HG02885 (cell line): Measurements from ENCODE around the gene ZSCAN2.

ENCODE experiments used
- ATAC-seq: cut with Tn5 transposase; IDR thresholded peaks from one replicate; pipeline ENCODE4 v1.9.1; 2021; ENCODE audit warnings: mild to moderate bottlenecking; ENCODE audit not compliant: unreplicated experiment, poor library complexity

ZSCAN2 gene

GRCh38 chr15:84659904-84660781 lies 59.3 kb downstream of the ZSCAN2 start:
- ATAC-seq: no peak

- no peak for ATAC-seq
Measured at GRCh38 chr15:84661001-84661400, 60.2 kb downstream of the ZSCAN2 start.

DNA sequence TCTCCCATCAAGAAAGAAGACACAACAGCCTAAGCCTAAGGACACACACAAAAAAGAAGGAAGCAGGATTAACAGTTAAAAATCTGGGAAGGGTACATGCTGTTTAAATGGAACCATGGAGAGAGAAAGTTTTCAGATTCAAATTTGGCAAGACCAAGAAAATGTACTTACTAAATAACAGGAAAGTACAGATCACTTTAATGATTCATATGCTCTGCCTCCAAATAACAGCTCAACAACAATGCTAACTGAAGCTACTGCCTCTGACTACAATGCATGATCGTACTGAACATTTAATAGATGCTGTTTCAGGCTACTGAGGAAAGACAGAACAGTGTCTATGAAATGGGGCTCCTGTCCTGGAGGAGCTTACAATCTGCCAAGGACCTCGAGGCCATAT lies 65.6 kb downstream of the ZSCAN2 start:
- no peak for ATAC-seq

GRCh38 chr15:84668221-84668982 lies 67.6 kb downstream of the ZSCAN2 start:
- no peak for ATAC-seq

- ATAC-seq: no peak
Measured at GRCh38 chr15:84669726-84670125, 68.9 kb downstream of the ZSCAN2 start.

DNA sequence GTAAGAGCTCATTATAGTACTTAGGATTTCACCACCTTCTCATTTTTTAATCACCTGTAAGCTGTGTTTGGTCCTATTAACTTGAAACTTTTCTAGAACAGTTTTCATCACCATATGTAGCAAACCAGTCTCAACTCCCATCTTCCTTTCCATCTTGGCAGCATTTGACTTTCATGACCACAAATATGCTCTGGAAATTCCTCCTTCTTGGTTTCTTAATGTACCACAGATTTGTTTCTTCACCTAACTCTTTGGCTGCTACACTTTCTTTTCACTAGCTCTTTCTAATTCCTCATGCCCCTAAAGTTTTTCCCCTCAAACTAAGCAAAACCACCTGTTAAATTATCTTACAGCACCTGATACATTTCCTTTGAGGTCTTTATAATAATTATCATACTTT lies 70.4 kb downstream of the ZSCAN2 start:
- no peak for ATAC-seq
